ENCODE measurements around the gene MINDY4.

Gene MINDY4

DNA sequence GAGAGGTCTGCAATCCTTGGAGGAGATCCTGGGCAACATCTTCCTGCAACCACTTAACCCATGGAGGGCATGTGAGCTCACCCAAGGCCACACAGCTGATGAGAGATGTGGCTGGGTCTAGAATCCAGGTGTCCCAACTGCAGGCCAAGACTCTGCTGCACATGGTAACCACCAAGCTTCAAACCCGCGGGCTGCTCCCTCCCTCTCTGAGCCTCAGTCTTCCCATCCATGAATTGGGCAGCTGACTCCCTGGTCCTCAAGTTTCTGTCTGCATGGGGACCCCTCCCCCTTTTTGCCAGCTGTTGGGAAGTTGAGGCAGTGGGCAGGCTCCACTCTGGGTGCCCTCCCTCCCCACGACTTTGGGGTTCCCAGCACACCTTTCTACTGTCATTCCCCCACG, 40.2 kb upstream of the MINDY4 start:
- Histone ChIP-seq H3K4me1 (ENCODE audit: control insufficient read depth, insufficient read depth, low read length) (no peaks in the 10 kb centered on the region), H3K36me3 (ENCODE audit: control insufficient read depth in 2 of 2, insufficient read depth in 1 of 2, low read length in 2 of 2) (no peaks in the 10 kb centered on the region), H3K9me3 (ENCODE audit: control insufficient read depth, insufficient read depth, low read depth, low read length) (no peaks in the 10 kb centered on the region), H3K27ac (ENCODE audit: extremely low read depth, low read depth, low read length) (no peak overlapping the region), H3K4me3 (ENCODE audit: low read depth, low read length) (no peak overlapping the region)
- TF ChIP-seq ZNF549 (tag by site-specific recombination; IDR thresholded peaks at IDR 0.05): no peak
- no peak for TF ChIP-seq ZSCAN16 (tag by site-specific recombination; IDR thresholded peaks at IDR 0.05)
- no peak for TF ChIP-seq ZBTB20 (tag by site-specific recombination; IDR thresholded peaks at IDR 0.05)
- TF ChIP-seq ZNF488 (tag by site-specific recombination; IDR thresholded peaks at IDR 0.05): no peak
- TF ChIP-seq ZNF239 (tag by site-specific recombination; IDR thresholded peaks at IDR 0.05): no peak
- no peak for TF ChIP-seq MEIS1 (CRISPR knock-in tag; IDR thresholded peaks at IDR 0.05; ENCODE audit: borderline replicate concordance)
- no peak for TF ChIP-seq ZNF629 (tag by site-specific recombination; IDR thresholded peaks at IDR 0.05)
- CTCF ChIA-PET: interaction anchor here (0.6 to 2.0 kb wide), 3 partner anchors 9 to 562 kb away, joined by 3 to 11 read pairs (median 3); no protein-coding TSS in a partner anchor
- POLR2A ChIA-PET: no interaction called here

GRCh38 chr7:30731581-30731980, 39.6 kb upstream of the MINDY4 start:
- no peak overlapping the region for H3K4me3 ChIP-seq (ENCODE audit: low read depth, low read length)
- no peaks in the 10 kb centered on the region for H3K4me1 ChIP-seq (ENCODE audit: control insufficient read depth, insufficient read depth, low read length)
- no peaks in the 10 kb centered on the region for H3K9me3 ChIP-seq (ENCODE audit: control insufficient read depth, insufficient read depth, low read depth, low read length)
- POLR2A ChIA-PET: no interaction called here
- TF ChIP-seq SETDB1 (IDR thresholded peaks at IDR 0.05; ENCODE audit: insufficient read length, low read length) (no peak), GLIS1 (tag by site-specific recombination; IDR thresholded peaks at IDR 0.05) (no peak), HOXD13 (CRISPR knock-in tag; IDR thresholded peaks at IDR 0.05; ENCODE audit: borderline replicate concordance) (no peak), ZBTB21 (tag by site-specific recombination; IDR thresholded peaks at IDR 0.05) (no peak), ZNF169 (tag by site-specific recombination; IDR thresholded peaks at IDR 0.05) (no peak), PRDM2 (tag by site-specific recombination; IDR thresholded peaks at IDR 0.05; ENCODE audit: borderline replicate concordance) (no peak), ZNF473 (tag by site-specific recombination; IDR thresholded peaks at IDR 0.05) (no peak), ZNF239 (tag by site-specific recombination; IDR thresholded peaks at IDR 0.05) (no peak), ZNF423 (tag by site-specific recombination; IDR thresholded peaks at IDR 0.05) (no peak), ZNF785 (tag by site-specific recombination; IDR thresholded peaks at IDR 0.05) (no peak), ZNF776 (tag by site-specific recombination; IDR thresholded peaks at IDR 0.05; ENCODE audit: borderline replicate concordance) (no peak), ZNF510 (tag by site-specific recombination; IDR thresholded peaks at IDR 0.05; ENCODE audit: insufficient replicate concordance) (no peak), SCRT2 (tag by site-specific recombination; IDR thresholded peaks at IDR 0.05) (no peak), BCL11A (tag by site-specific recombination; IDR thresholded peaks at IDR 0.05; ENCODE audit: low read depth) (no peak), SCRT1 (tag by site-specific recombination; IDR thresholded peaks at IDR 0.05; ENCODE audit: borderline replicate concordance) (no peak), KLF8 (tag by site-specific recombination; IDR thresholded peaks at IDR 0.05) (no peak)
- TF ChIP-seq, protein P1, sequence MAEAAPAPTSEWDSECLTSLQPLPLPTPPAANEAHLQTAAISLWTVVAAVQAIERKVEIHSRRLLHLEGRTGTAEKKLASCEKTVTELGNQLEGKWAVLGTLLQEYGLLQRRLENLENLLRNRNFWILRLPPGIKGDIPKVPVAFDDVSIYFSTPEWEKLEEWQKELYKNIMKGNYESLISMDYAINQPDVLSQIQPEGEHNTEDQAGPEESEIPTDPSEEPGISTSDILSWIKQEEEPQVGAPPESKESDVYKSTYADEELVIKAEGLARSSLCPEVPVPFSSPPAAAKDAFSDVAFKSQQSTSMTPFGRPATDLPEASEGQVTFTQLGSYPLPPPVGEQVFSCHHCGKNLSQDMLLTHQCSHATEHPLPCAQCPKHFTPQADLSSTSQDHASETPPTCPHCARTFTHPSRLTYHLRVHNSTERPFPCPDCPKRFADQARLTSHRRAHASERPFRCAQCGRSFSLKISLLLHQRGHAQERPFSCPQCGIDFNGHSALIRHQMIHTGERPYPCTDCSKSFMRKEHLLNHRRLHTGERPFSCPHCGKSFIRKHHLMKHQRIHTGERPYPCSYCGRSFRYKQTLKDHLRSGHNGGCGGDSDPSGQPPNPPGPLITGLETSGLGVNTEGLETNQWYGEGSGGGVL (tag by site-specific recombination; IDR thresholded peaks at IDR 0.05): no peak
- TF ChIP-seq, protein P2, sequence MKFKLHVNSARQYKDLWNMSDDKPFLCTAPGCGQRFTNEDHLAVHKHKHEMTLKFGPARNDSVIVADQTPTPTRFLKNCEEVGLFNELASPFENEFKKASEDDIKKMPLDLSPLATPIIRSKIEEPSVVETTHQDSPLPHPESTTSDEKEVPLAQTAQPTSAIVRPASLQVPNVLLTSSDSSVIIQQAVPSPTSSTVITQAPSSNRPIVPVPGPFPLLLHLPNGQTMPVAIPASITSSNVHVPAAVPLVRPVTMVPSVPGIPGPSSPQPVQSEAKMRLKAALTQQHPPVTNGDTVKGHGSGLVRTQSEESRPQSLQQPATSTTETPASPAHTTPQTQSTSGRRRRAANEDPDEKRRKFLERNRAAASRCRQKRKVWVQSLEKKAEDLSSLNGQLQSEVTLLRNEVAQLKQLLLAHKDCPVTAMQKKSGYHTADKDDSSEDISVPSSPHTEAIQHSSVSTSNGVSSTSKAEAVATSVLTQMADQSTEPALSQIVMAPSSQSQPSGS (tag by site-specific recombination; IDR thresholded peaks at IDR 0.05; ENCODE audit: low read depth): no peak
- CTCF ChIA-PET: interaction anchor here (0.7 to 2.0 kb wide), 2 partner anchors 8 to 391 kb away, joined by 3 to 11 read pairs; no protein-coding TSS in a partner anchor
- no peaks in the 10 kb centered on the region for H3K36me3 ChIP-seq (ENCODE audit: control insufficient read depth in 2 of 2, insufficient read depth in 1 of 2, low read length in 2 of 2)
- H3K27ac ChIP-seq (ENCODE audit: extremely low read depth, low read depth, low read length): no peak overlapping the region
